GM19395 (cell line): ENCODE data around the gene CTXN1.
"Not testable (repeated sequence)": the region's sequence is repeated elsewhere in the genome, so short reads cannot be mapped to it uniquely, and the experiment has no call there.

ENCODE experiments used
- ATAC-seq: cut with Tn5 transposase; IDR thresholded peaks from one replicate; pipeline ENCODE4 v1.9.1; 2021; ENCODE audit warnings: mild to moderate bottlenecking, moderate library complexity; ENCODE audit not compliant: unreplicated experiment

CTXN1 gene

GRCh38 chr19:7902796-7903243 lies 23.1 kb downstream of the CTXN1 start:
- no peak for ATAC-seq

- no peak for ATAC-seq
Observed at GRCh38 chr19:7901337-7901736, 24.6 kb downstream of the CTXN1 start.

GRCh38 chr19:7900931-7901330 lies 25.0 kb downstream of the CTXN1 start:
- ATAC-seq = no peak

- no peak for ATAC-seq
Observed at GRCh38 chr19:7900401-7900870, 25.5 kb downstream of the CTXN1 start.

- ATAC-seq = no peak
Observed at GRCh38 chr19:7899751-7900378, 26.1 kb downstream of the CTXN1 start.

GRCh38 chr19:7898967-7899366 lies 27.0 kb downstream of the CTXN1 start:
- no peak for ATAC-seq

GRCh38 chr19:7897292-7897691 lies 28.6 kb downstream of the CTXN1 start:
- ATAC-seq = no peak

GRCh38 chr19:7895565-7895964 lies 30.4 kb downstream of the CTXN1 start:
- no peak for ATAC-seq

- ATAC-seq = no peak
Observed at GRCh38 chr19:7894612-7895309, 31.2 kb downstream of the CTXN1 start.

GRCh38 chr19:7893362-7894101 lies 32.4 kb downstream of the CTXN1 start:
- not testable (repeated sequence) for ATAC-seq

GRCh38 chr19:7888826-7889217 lies 37.1 kb downstream of the CTXN1 start:
- no peak for ATAC-seq

- no peak for ATAC-seq
Observed at GRCh38 chr19:7888145-7888825, 37.6 kb downstream of the CTXN1 start, which contains the start of gene LRRC8E. Gene LRRC8E (plus strand): TSS chr19:7888510. CDS start chr19:7895604, 7,094 bp downstream.

- ATAC-seq = no peak
Observed at GRCh38 chr19:7887408-7888144, 38.4 kb downstream of the CTXN1 start.

GRCh38 chr19:7885818-7886217 lies 40.1 kb downstream of the CTXN1 start:
- ATAC-seq = no peak

GRCh38 chr19:7883796-7884570 lies 42.0 kb downstream of the CTXN1 start:
- no peak for ATAC-seq

GRCh38 chr19:7883105-7883504 lies 42.8 kb downstream of the CTXN1 start:
- ATAC-seq = no peak

- no peak for ATAC-seq
Observed at GRCh38 chr19:7881910-7882309, 44.0 kb downstream of the CTXN1 start.

GRCh38 chr19:7879836-7880235 lies 46.1 kb downstream of the CTXN1 start:
- no peak for ATAC-seq

GRCh38 chr19:7879111-7879807 lies 46.7 kb downstream of the CTXN1 start:
- no peak for ATAC-seq
